Keratinocyte (primary cell): ENCODE measurements around the gene CAMKK2.

Source experiments
- CTCF ChIP-seq, 3 experiments: IDR thresholded peaks in 1 of 3; conservative IDR thresholded peaks in 1 of 3; optimal IDR thresholded peaks in 1 of 3; 2 replicates in 2 of 3; 3 replicates in 1 of 3; pipeline versions ENCODE3 to v1.5.1; 2011; ENCODE audit warnings: low read length in 3 of 3, mild to moderate bottlenecking in 3 of 3, moderate library complexity in 2 of 3, control low read depth in 1 of 3, inconsistent platforms in 1 of 3; ENCODE audit not compliant: insufficient read depth in 2 of 3; ENCODE audit errors: extremely low read depth in 1 of 3
- EZH2 ChIP-seq: IDR thresholded peaks from one replicate; pipeline ENCODE4 v1.6.1; 2012; ENCODE audit warnings: inconsistent platforms, mild to moderate bottlenecking, low read length, moderate library complexity

GRCh38 chr12:121264951-121265515, 31.5 kb downstream of the CAMKK2 start:
- TF ChIP-seq CTCF (optimal IDR thresholded peaks at IDR 0.05 in 1 of 3, IDR thresholded peaks at IDR 0.05 in 1 of 3, conservative IDR thresholded peaks at IDR 0.05 in 1 of 3; ENCODE audit: extremely low read depth in 1 of 3, insufficient read depth in 2 of 3, low read length in 3 of 3) (no peak), EZH2 (no peak)
